Stimulated activated CD8-positive, alpha-beta memory T cell treated with anti-CD3 and anti-CD28 coated beads, Interleukin-7, amount 100 ng/mL, for 4 hours (primary cell): ENCODE measurements around the gene ZDHHC17.
"Not testable (repeated sequence)": the region's sequence is repeated elsewhere in the genome, so short reads cannot be mapped to it uniquely, and the experiment has no call there.

Source experiments
- DNase-seq, 2 donors: peaks; one replicate each; pipeline ENCODE4 v3.0.0-alpha.2; 2020; ENCODE audit warnings: low read depth in 2 of 2

Gene ZDHHC17, protein sequence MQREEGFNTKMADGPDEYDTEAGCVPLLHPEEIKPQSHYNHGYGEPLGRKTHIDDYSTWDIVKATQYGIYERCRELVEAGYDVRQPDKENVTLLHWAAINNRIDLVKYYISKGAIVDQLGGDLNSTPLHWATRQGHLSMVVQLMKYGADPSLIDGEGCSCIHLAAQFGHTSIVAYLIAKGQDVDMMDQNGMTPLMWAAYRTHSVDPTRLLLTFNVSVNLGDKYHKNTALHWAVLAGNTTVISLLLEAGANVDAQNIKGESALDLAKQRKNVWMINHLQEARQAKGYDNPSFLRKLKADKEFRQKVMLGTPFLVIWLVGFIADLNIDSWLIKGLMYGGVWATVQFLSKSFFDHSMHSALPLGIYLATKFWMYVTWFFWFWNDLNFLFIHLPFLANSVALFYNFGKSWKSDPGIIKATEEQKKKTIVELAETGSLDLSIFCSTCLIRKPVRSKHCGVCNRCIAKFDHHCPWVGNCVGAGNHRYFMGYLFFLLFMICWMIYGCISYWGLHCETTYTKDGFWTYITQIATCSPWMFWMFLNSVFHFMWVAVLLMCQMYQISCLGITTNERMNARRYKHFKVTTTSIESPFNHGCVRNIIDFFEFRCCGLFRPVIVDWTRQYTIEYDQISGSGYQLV

DNA sequence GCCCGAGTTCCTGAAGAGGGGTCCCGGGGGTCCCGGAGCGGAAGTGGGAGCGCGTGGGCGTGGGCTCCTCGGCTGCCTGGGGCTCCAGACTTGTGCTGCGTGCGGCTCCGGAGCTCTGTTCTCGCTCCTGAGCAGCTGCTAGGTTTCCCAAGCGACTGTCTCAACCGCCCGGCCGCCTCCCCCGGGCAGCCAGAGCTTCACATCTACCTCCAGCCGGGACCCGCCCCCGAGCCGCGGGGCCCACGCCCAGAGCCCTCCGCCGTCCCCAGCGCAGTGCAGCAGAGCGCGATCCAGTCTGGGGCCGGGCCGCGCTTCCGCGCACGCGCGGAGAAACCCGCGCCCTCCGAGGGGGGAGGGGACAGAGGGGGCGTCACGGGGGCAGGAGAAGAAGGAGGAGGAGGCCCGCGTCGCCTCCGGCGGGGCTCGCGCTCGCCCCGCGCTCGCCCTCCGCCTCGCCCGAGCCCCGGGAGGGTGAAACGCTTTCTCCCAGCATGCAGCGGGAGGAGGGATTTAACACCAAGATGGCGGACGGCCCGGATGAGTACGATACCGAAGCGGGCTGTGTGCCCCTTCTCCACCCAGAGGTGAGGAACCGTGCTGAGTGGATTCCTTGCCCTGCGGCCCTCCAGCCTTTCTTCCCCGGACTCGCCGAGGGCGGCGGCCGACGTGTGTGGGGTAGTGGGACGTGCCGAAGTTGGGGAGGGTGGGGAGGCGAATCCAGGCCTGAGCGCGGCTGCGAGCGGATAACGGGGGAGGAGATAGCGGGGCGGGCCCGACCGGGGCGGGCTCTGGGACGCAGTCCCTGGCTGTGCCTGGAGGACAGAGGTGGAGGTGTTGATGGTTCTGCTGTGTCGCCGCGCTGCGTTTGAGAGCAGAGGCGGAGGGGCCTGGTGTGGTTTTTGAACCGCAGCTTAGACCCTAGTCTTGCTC lies at the start of gene ZDHHC17:
TSS of gene ZDHHC17 (plus strand) at position 370 of the 930 bp plus-strand sequence. CDS start at position 492, 122 bp downstream.
- peak; percentile 86 to 91 for DNase-seq

DNA sequence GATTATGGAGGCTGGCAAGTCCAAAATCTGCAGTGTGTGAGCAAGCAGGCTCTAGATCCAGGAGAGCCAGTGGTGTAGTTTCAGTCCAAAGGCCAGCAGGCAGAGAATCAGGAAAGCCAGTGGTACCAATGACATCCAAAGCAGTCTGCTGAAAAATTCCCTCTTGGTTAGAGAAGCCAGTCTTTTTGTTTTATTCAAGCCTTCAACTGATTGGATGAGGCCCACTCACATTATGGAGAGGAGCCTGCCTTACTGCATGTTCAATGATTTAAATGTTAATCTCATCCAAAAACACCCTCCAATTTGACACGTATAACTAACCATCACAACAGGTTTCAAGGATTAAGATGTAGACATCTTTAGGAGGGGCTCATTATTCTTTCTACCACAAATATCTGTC lies 49.5 kb upstream of the ZDHHC17 start:
- no peak for DNase-seq

DNA sequence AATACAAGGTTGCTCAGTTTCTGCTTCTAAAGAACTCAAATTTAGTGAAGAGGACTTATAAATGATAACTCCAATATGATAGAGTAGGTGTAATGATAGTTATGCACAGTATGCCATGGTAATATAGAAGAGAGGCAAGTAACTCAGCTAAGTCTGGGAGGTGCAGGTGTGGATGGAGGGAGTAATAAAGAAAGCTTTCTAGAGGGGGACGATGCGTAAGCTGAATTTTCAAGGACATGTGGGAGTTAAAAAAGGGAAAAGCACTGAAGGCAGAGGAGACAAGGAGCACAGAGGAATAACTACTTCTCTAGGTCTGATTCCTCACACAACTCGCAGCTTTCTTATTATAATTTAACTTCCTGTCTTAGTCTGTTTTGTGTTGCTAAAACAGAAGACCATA lies 49.1 kb upstream of the ZDHHC17 start:
- DNase-seq, result no peak

DNA sequence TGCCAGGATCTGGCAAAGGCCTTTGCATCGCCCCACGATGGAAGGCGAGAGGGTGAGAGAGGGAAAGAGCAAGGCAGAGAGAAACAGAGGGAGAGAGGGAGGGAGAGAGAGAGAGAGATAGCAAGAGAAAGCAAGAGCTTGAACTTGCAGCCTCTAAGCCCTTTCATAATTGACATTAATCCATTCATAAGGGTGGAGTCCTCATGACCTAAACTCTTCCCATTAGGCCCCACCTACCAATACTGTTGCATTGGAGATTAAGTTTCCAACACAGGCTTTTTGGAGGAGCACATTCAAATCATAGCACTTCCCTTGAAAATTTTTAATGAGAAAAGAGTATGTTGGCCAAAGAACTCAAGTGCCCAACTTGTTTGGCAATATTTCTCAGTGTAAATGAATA lies 48.6 kb upstream of the ZDHHC17 start:
- no peak for DNase-seq

DNA sequence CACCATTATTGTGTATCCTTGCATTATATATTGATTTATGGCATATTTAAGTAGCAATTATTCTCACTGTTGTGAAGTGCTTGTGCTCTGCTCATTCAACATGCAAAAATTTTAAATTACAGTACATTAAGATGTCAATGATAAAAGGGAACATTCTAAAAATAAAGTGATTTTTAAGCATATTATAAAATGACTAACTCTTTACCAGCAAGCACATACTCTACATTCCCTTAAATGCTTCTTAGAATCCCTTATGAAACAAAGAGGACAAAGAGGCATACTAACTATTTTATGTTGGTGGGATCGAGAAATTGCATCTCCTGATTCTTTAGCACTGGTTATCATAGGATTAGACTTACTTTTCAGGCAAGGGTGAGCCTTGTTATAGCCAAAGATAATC lies 46.6 kb upstream of the ZDHHC17 start:
- no peak for DNase-seq

DNA sequence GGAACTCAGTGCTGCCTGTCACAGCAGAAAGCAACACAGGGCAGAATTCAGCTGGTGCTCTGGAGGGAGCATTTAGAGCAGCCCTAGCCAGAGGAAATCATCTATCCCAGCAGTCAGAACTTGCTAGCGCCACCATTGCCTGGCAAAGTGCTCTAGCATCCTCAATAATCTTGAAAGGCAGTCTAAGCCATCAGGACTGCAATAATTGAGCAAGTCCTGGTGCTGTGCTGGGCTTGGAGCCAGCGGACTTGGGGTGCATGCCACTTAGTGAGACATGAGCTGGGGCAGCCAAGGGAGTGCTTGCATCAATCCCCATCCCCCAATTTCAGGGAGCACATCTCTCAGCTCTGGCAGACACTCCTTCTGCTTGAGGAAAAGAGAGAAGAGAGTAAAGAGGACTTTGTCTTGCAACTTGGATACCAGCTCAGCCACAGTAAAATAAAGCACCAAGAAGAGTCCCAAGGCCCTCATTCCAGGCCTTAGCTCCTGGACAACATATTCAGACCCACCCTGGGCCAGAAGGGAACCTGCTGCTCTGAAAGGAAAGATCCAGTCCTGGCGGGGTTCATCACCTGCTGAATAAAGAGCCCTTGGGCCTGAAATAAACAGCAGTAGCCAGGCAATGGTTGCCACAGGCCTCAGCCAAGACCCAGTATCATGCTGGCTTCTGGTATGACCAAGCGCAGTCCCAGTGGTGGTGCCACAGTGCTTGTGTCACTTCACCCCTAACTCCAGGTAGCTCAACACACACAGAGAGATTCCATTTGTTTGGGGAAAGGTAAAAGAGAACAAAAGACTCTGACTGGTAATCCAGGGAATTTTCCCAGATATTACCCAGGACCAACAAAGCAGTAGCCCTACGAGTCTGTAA lies 44.5 kb upstream of the ZDHHC17 start:
- no peak for DNase-seq

DNA sequence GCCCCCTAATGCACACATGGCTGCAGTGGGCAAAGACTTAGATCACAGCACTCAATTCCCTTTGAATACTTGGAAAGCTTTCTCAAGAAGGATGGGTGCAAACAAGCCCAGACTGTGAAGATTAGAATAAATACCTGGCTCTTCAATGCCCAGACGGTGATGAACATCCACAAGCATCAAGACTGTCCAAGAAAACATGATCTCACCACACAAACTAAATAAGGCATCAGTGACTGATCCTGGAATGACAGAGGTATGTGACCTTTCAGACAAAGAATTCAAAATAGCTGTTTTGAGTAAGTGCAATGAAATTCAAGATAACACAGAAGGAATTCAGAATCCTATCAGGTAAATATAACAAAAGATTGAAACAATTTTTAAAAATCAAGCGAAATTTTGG lies 43.8 kb upstream of the ZDHHC17 start:
- no peak for DNase-seq

DNA sequence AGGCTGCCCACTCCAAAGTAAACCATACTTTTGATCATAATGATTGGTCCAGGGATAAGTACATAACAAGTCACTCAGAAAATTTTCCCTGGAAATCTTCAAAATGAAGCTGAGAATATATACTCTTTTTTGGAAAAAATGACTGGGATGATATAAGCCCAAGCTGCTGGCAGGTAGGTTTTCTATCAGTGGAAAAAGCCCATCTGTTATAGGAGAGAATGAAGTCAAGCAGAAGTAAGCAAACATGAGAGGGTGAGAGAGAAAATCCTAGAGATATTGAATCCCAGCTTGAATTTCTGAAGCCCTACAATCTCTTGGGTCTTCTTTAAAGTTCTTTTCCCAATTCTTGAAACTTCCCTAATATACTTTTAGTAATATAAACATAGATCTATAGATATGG lies 37.3 kb upstream of the ZDHHC17 start:
- DNase-seq, result no peak

DNA sequence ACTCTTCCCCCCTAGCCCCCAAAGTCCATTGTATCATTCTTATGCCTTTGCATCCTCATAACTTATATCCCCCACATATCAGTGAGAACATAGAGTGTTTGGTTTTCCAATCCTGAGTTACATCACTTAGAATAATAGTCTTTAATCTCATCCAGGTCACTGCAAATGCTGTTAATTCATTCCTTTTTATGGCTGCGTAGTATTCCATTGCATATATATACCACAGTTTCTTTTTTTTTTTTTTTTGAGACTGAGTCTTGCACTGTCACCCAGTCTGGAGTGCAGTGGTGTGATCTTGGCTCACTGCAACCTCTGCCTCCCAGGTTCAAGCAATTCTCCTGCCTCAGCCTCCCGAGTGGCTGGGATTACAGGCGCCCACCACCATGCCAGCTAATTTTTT lies 31.7 kb upstream of the ZDHHC17 start:
- DNase-seq, result not testable (repeated sequence)

DNA sequence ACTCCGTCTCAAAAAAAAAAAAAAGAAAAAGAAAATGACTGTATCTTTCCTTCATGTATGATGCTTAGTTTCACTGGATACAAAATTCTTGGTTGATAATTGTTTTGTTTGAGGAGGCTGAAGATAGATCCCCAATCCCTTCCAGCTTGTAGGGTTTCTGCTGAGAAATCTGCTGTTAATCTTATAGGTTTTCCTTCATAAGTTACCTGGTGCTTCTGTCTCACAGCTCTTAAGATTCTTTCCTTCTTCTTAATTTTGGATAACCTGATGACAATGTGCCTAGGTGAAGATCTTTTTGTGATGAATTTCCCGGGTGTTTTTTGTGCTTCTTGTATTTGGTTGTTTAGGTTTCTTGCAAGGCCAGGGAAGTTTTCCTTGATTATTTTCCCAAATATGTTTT lies 26.2 kb upstream of the ZDHHC17 start:
- not testable (repeated sequence) for DNase-seq

DNA sequence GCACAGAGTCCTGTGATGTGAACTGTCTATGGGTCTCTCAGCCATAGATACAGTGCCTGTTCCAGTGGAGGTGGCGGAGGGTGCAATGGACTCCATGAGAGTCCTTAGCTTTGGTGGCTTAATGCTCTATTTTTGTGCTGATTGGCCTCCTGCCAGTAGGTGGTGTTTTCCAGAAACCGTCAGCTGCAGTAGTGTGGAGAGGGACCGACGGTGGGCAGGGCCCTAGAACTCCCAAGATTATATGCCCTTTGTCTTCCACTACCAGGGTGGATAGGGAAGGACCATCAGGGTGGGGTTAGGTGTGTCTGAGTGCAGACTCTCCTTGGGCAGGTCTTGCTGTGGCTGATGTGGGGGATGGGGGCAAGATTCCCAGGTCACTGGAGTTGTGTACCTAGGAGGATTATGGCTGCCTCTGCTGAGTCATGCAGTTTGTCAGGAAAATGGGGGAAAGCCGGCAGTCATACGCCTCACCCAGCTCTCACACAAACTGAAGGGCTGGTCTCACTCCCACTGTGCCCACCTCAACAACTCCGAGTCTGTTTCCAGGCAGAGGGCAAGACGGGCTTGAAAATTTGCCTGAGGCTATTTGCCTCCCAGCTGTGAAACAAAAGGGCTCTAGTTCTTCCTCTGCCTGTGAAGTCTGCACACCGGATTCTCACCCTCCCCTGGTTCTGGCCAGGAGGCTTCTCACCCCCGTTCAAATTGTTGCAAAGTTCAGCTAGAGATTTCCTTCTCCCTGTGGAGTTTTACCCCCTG lies 24.9 kb upstream of the ZDHHC17 start:
- DNase-seq, result no peak

DNA sequence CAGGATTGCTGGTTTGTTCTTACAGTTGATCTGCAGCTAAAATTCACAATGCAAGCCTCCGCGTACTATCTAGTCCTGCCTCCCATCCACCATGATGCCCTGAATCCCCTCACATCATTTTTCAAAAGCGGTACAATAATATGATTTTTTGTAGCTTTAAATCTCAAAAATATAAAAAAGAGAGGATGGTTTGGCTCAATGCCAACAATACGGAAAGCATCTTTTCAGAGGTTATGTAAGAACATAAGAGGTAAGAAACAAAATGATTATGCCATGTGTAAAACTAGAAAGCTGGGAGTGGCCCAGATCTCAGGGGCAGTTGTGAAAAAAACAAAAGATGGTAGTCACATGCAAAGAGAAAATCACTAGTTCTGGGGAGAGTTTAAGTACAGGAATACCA lies 24.0 kb upstream of the ZDHHC17 start:
- DNase-seq, result no peak

DNA sequence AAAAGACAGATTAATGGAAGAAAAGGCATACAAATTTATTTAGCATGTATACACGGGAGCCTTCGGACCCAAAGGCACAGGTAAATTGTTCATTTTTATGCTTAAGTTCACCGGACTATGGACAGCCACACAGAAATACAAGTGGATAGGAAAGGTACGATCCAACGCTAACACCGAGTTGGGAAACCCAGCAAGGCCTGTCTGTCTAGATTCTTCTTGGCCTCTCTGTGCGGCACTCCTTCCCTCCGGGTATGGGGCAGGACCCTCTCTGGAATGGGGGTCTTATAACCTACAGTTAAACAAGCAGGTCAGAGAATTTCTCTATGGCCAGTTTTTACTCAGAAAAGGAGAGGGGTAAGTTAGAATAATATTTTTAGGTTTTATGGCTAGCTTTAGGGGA lies 23.4 kb upstream of the ZDHHC17 start:
- no peak for DNase-seq

DNA sequence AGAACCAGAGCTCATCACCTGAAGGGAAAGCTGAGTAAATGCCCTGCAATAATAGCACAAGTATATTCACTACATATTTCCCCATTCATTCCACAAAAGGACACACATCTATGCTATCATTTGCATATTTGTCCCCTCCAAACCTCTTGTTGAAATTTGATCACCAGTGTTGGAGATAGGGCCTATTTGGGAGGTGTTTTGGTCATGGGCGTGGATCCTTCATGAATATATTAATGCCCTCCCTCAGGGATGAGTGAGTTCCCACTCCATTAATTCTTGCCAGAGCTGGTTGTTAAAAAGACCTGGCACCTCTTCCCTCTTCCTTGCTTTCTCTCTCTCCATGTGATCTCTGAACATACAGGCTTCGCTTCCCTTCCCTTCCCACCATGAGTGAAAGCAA lies 18.6 kb upstream of the ZDHHC17 start:
- DNase-seq, result no peak

DNA sequence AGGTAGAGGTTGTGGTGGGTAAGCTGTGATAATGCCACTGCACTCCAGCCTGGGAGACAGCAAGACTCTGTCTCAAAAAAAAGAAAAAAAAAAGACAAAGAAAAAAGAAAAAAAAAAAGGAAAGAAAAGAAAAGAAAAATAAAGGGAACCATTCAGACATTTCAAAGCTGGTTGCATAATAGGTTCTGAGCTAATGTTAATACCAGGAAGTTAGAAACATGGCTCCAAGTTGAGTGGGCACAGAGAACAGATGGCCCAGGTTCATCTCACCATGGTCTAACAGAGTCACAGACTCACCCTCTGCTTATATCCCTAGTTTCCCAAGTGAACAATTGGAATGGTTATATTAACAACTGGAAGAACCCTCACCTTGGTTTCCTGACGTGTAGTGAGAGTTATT lies 17.4 kb upstream of the ZDHHC17 start:
- no peak for DNase-seq

DNA sequence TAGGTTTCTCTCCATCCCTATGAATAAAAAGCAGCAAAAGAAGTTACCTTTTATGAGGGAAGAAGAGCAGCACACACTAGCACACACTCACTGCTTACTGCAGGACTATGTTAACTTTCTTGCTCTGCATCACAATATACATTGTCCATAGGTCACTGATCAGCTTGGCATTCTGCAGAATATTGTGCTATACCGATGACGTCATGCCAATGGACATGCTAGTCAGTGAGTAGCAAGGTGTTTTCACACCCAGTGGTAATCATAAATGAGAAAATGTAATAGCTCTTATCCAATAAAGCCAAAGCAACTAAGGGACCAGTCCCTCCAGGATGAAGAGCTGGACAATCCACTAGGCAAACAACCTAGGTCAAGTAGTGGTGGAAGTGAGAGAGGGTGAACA lies 16.7 kb upstream of the ZDHHC17 start:
- DNase-seq, result no peak

DNA sequence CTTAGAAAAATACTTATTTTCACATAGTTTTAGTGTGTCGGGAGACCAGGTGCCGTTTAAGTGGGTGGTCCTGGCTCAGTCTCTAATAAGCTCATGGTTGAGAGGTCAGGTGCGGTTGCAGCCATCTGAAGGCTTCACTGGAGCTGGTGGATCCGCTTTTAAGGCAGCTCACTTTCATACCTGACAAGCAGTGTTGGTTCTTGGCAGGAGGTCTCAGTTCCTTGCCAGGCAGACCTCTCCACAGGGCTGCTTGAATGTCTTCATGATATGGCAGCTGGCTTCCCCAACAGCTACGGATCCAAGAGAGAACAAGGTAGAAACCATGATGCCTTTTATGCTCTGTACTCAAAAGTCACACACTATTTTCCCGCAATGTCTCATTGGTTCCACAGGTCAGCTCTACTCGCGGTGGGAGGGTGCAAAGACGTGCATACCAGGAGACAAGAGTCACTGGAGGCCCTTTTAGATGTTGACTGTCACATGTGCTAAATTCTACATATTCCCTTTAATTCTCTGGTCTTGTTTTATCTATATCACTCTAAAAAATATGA lies 8.0 kb upstream of the ZDHHC17 start:
- no peak for DNase-seq

DNA sequence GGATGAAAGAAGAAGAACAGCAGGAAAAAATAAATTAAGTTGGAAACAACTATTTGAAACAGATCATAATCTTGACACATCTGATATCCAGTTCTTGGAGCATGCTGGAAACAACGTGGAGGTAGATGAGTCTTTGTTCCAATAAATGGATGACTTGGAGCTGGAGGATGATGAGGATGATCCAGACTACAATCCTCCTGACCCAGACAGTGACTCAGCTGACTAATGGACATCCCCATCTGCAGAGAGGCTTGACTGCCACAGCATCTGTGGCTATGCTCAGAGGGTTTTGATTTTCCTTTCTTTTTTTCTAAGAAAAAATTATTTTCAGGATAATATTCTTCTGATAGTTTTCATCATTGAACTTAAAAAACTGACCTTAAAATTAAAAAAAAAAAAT lies 6.2 kb upstream of the ZDHHC17 start:
- no peak for DNase-seq

DNA sequence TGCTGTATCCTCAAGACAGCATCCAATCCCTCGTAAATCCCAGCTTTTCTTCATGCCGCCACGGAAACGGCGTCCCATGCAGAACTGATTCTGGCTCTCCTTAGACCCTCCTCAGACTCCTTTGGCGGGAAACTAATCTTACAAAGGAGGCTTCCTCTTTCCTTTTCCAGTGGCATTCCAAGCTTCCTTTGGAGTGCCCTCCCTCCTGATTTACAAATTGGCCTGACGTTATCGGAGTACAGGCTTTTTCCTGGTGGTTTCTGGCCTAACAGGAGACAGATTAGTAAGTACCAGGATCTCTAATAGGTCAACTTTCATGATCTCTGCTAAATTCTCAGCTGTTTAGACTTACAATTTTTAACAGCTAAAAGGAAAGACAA lies 1.3 kb upstream of the ZDHHC17 start:
- no peak for DNase-seq

DNA sequence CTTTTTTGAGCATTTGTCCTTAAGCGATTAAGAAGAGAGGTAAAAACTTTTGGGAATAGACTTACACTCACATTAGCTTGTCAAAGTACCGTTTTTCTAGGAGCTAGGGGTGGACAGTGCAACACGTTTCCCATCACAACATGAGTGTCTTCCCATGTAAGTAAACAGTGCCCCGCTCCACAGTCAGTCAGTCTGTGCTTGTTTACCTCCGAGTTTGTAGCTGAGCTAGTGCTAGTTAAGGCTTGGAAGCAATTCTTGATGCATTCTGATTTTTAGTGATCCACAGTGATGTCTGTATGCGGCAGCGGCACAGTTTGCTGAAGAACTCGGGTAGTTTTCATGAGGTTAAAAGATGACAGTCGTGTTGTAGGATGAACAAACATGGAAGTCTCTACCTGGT lies 941 bp downstream of the ZDHHC17 start:
- no peak for DNase-seq
